IMR-90 (cell line): Measurements from ENCODE around the gene NCKAP5. TPM values are rescaled to one million over a fixed set of nuclear protein-coding genes. Genes with fewer than 3 reads are reported as not detected.
A peak's percentile ranks its signal among the peaks of the same experiment; 100 is the strongest.

Experiments
- ATAC-seq: fragments of 200-7000 bp; cut with Tn5 transposase; 2 replicates; pipeline ENCODE4 v1.9.1; 2020; ENCODE audit warnings: low read depth, mild to moderate bottlenecking, moderate library complexity
- BruUV-seq: library from RNA; stranded (reverse); fragments of 400-500 nt; replicated peaks from 2 replicates; lab custom pipeline; 2021; lab: Mats Ljungman, UMichigan
- CTCF ChIA-PET: fragments of 300-600 bp; formaldehyde crosslinking; extraction: SDS; loops from one replicate; lab custom pipeline; 2021; ENCODE audit warnings: antibody characterized with exemption; lab: Yijun Ruan, JAX
- POLR2A ChIA-PET: fragments of 300-600 bp; sonication (Branson Sonifier 250); formaldehyde crosslinking; loops from one replicate; lab custom pipeline; 2022; ENCODE audit warnings: antibody characterized with exemption; ENCODE audit not compliant: unreplicated experiment; lab: Charles Lee
- DNase-seq: peaks from one replicate; pipeline ENCODE4 v3.0.0; 2013
- H2AFZ ChIP-seq: replicated peaks from 2 replicates; pipeline ENCODE3; 2013; ENCODE audit warnings: low read length, mild to moderate bottlenecking; ENCODE audit not compliant: poor library complexity
- H2AK5ac ChIP-seq: 2 replicates; pipeline ENCODE4 v1.6.1; 2013; ENCODE audit warnings: low read depth, low read length, inconsistent platforms
- H2AK9ac ChIP-seq: replicated peaks from 2 replicates; pipeline ENCODE3; 2013; ENCODE audit warnings: mild to moderate bottlenecking, low read depth, low read length, moderate library complexity; ENCODE audit not compliant: poor library complexity
- H2BK120ac ChIP-seq: 2 replicates; pipeline ENCODE4 v1.6.1; 2013; ENCODE audit warnings: low read depth, low read length, inconsistent platforms
- H2BK15ac ChIP-seq: 3 replicates; pipeline ENCODE4 v1.6.1; 2013; ENCODE audit warnings: low read depth, low read length, inconsistent platforms
- H2BK20ac ChIP-seq: 2 replicates; pipeline ENCODE4 v1.6.1; 2013; ENCODE audit warnings: low read depth, mild to moderate bottlenecking, inconsistent platforms, low read length, moderate library complexity
- H2BK5ac ChIP-seq: 2 replicates; pipeline ENCODE4 v1.6.1; 2013; ENCODE audit warnings: mild to moderate bottlenecking, low read depth, low read length, inconsistent platforms; ENCODE audit not compliant: poor library complexity, severe bottlenecking
- H3K14ac ChIP-seq: replicated peaks from 2 replicates; pipeline ENCODE4 v1.6.1; 2013; ENCODE audit warnings: low read depth, low read length, inconsistent platforms
- H3K18ac ChIP-seq: 2 replicates; pipeline ENCODE4 v1.6.1; 2013; ENCODE audit warnings: low read depth, low read length, control low read depth
- H3K23ac ChIP-seq: 2 replicates; pipeline ENCODE4 v1.6.1; 2013; ENCODE audit warnings: low read depth, low read length, inconsistent platforms
- H3K27ac ChIP-seq: 2 replicates; pipeline ENCODE4 v1.5.1; 2013; ENCODE audit warnings: mild to moderate bottlenecking, control low read depth, low read length; ENCODE audit not compliant: insufficient read depth
- H3K27me3 ChIP-seq: 2 replicates; pipeline ENCODE4 v1.6.1; 2013; ENCODE audit warnings: low read length; ENCODE audit not compliant: control insufficient read depth, insufficient read depth
- H3K36me3 ChIP-seq: 2 replicates; pipeline ENCODE4 v1.6.1; 2013; ENCODE audit warnings: low read length, mixed read lengths; ENCODE audit not compliant: control insufficient read depth, insufficient read depth
- H3K4ac ChIP-seq: 2 replicates; pipeline ENCODE4 v1.6.1; 2013; ENCODE audit warnings: low read depth, low read length, inconsistent platforms
- H3K4me1 ChIP-seq: 2 replicates; pipeline ENCODE4 v1.6.1; 2013; ENCODE audit warnings: low read length, mixed read lengths; ENCODE audit not compliant: control insufficient read depth, insufficient read depth
- H3K4me2 ChIP-seq: 2 replicates; pipeline ENCODE4 v1.6.1; 2013; ENCODE audit warnings: low read depth, mild to moderate bottlenecking, control low read depth, low read length, moderate library complexity
- H3K4me3 ChIP-seq: 2 replicates; pipeline ENCODE4 v1.5.1; 2013; ENCODE audit warnings: low read depth, mild to moderate bottlenecking, control low read depth, low read length, moderate library complexity; ENCODE audit not compliant: insufficient read depth
- H3K56ac ChIP-seq: 2 replicates; pipeline ENCODE4 v1.6.1; 2013; ENCODE audit warnings: low read length, inconsistent platforms; ENCODE audit not compliant: insufficient read depth; ENCODE audit errors: extremely low read depth
- H3K79me1 ChIP-seq, 2 experiments: 2 replicates each; pipeline ENCODE4 v1.6.1; 2013; ENCODE audit warnings: low read length in 2 of 2, inconsistent platforms in 1 of 2, low read depth in 1 of 2
- H3K9ac ChIP-seq: 2 replicates; pipeline ENCODE4 v1.6.1; 2013; ENCODE audit warnings: low read depth, low read length, control low read depth
- H3K9me1 ChIP-seq: 2 replicates; pipeline ENCODE4 v1.6.1; 2013; ENCODE audit warnings: low read length, inconsistent platforms; ENCODE audit not compliant: insufficient read depth
- H3K9me3 ChIP-seq: 2 replicates; pipeline ENCODE4 v1.6.1; 2013; ENCODE audit warnings: low read length; ENCODE audit not compliant: control insufficient read depth, insufficient read depth
- H4K20me1 ChIP-seq: 2 replicates; pipeline ENCODE4 v1.6.1; 2013; ENCODE audit warnings: low read length, inconsistent platforms; ENCODE audit not compliant: insufficient read depth
- H4K5ac ChIP-seq: 2 replicates; pipeline ENCODE4 v1.6.1; 2013; ENCODE audit warnings: mild to moderate bottlenecking, low read depth, low read length, control low read depth
- H4K8ac ChIP-seq, 2 experiments: 2 replicates each; pipeline ENCODE4 v1.6.1; 2013; ENCODE audit warnings: low read depth in 2 of 2, low read length in 2 of 2, control low read depth in 1 of 2, inconsistent platforms in 1 of 2
- H4K91ac ChIP-seq: 2 replicates; pipeline ENCODE4 v1.6.1; 2013; ENCODE audit warnings: low read depth, low read length, inconsistent platforms; ENCODE audit not compliant: insufficient read depth
- POLR2A ChIP-seq: IDR thresholded peaks from 2 replicates; pipeline ENCODE4 v1.6.1; 2012; ENCODE audit warnings: mild to moderate bottlenecking, low read depth, low read length
- RCOR1 ChIP-seq: IDR thresholded peaks from 2 replicates; pipeline ENCODE4 v1.6.1; 2012; ENCODE audit warnings: mild to moderate bottlenecking, low read length, improper control_type of control experiment; ENCODE audit not compliant: insufficient replicate concordance
- SMC3 ChIP-seq: fragments of 150-350 bp; IDR thresholded peaks from 2 replicates; pipeline ENCODE4 v1.6.1; 2016; ENCODE audit warnings: low read depth, mild to moderate bottlenecking, antibody characterized with exemption, low read length, moderate library complexity
- WGBS, 2 experiments: methylation state at CpG; one replicate each; pipeline versions ENCODE4 v1.1.5 to v1.1.7; 2013; ENCODE audit warnings: missing lambda C conversion rate in 2 of 2; ENCODE audit not compliant: insufficient read length in 1 of 2; ENCODE audit errors: extremely low coverage in 2 of 2; 5-methylcytosine and 5-hydroxymethylcytosine counted together
- dilution Hi-C: fragments of 300-500 bp; cut with HindIII; formaldehyde crosslinking; loops from one replicate; pipeline ENCODE4 v1.14.3; 2018; ENCODE audit warnings: low sequenced_read_pairs; ENCODE audit not compliant: unreplicated experiment
- in situ Hi-C: fragments of 300-500 bp; cut with MboI; formaldehyde crosslinking; loops from 3 replicates; pipeline ENCODE4 v1.14.3; 2019; ENCODE audit warnings: low sequenced_read_pairs, inconsistent platforms, mixed read lengths
- intact Hi-C: fragments of 100-400 bp; cut with micrococcal nuclease; formaldehyde crosslinking; loops from 2 replicates; pipeline ENCODE4 v1.10.0; 2022
- polyA plus RNA-seq, 3 experiments: library from polyadenylated mRNA; depleted of rRNA; stranded (reverse); fragments of >200 nt; gene quantifications; 2 replicates each; pipeline ENCODE4 v1.2.3, GENCODE V29; 2012; ENCODE audit warnings: low replicate concordance in 1 of 3
- total RNA-seq: library from RNA; depleted of rRNA; stranded (reverse); fragments of >200 nt; gene quantifications from 2 replicates; pipeline ENCODE4 v1.2.3, GENCODE V29; 2012

Gene NCKAP5
- total and polyA plus RNA-seq, 2 of the 4 experiments (the other 2 are of a cell fraction), result 2.7 to 3.9 TPM

DNA sequence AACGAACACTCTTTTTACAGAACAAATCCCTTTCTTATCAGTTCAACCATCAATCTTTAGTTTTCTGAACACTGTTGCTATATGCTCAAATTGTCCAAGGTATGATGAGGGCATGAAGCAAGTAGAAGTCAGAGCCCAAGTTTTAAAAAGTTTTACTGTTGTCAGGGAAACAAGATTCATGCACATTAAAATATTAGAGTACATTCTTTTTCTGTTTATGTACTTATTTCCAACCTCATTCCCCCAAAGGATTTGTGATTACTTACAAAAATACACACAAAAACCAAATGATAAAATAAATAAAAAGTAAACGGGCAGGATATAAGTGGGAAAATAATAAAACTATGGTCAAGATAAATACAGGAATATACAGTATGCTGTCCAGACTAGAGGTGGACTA lies 15.4 kb downstream of the NCKAP5 start:
- Histone ChIP-seq H3K9ac (no peak overlapping the region), H3K27ac (peak overlapping the region; percentile 41; the same call in 1 of the 2 replicates), H3K14ac (peak overlapping the region; percentile 81), H3K4me2 (no peak overlapping the region), H3K36me3 (peaks cover 2% of the 10 kb centered on the region; the same call in 1 of the 2 replicates), H4K8ac (no peak overlapping the region), H3K4ac (peak overlapping the region; percentile 81), H2BK20ac (peak overlapping the region; percentile 59; the same call in 1 of the 2 replicates), H3K23ac (peak overlapping the region; percentile 56; the same call in 1 of the 2 replicates), H2AK9ac (no peak overlapping the region), H3K18ac (no peak overlapping the region), H3K56ac (no peak overlapping the region), H2BK5ac (peak overlapping the region; percentile 70), H3K79me1 (peaks cover 3 to 19% of the 10 kb centered on the region in 2 experiments; a peak in 3 of 4 replicates), H3K4me3 (no peak overlapping the region), H3K9me3 (no peaks in the 10 kb centered on the region), H3K9me1 (peaks cover 8% of the 10 kb centered on the region; the same call in 1 of the 2 replicates), H2AK5ac (peak overlapping the region; percentile 36; the same call in 1 of the 2 replicates), H4K91ac (no peak overlapping the region), H2BK120ac (peak overlapping the region; percentile 69), H2AFZ (no peak overlapping the region), H4K5ac (peak overlapping the region; percentile 34; the same call in 1 of the 2 replicates), H3K4me1 (peaks cover 8% of the 10 kb centered on the region), H4K20me1 (no peaks in the 10 kb centered on the region), H3K27me3 (no peaks in the 10 kb centered on the region), H2BK15ac (peak overlapping the region; percentile 81; the same call in 2 of the 3 replicates)
- DNase-seq (no peak), ATAC-seq (peak; percentile 72)
- WGBS, 2 experiments, result no CpG with 5 or more reads among the region's 2 CpGs
- ChIA-PET CTCF (no interaction called here), POLR2A (no interaction called here)
- TF ChIP-seq POLR2A, result no peak
- TF ChIP-seq RCOR1, result no peak
- TF ChIP-seq SMC3, result no peak
- BruUV-seq, result no TSS peak
- intact Hi-C loops, result loop anchor here (2.0 kb wide), 1 partner anchor 286 kb away; no protein-coding TSS in a partner anchor
- dilution Hi-C loops, result no loop called here
- in situ Hi-C loops, result loop anchor here (25.0 kb wide), 1 partner anchor 891 kb away; the partner anchor contains the start of gene LYPD1
